SK-N-SH (cell line): ENCODE data around the gene AKR1D1. TPM values are rescaled to one million over a fixed set of nuclear protein-coding genes. Genes with fewer than 3 reads are reported as not detected.

Experiments
- CTCF ChIA-PET: fragments of 300-600, 350-600 bp; formaldehyde crosslinking; extraction: SDS; loops from one replicate; lab custom pipeline; 2021; lab: Yijun Ruan, JAX
- POLR2A ChIA-PET: fragments of 350-600 bp; sonication (Branson Sonifier 250); formaldehyde crosslinking; extraction: SDS; loops from one replicate; lab custom pipeline; 2020; ENCODE audit warnings: antibody characterized with exemption, inconsistent platforms; lab: Yijun Ruan, JAX
- DNase-seq: peaks from one replicate; pipeline ENCODE4 v3.0.0; 2012
- H2AFZ ChIP-seq: fragments of 200-600 bp; sonication (generic); 2 replicates; pipeline ENCODE4 v1.8.1; 2016; ENCODE audit warnings: antibody characterized with exemption, mild to moderate bottlenecking, low read depth
- H3F3A ChIP-seq: fragments of 200-600 bp; sonication (generic); replicated peaks from 2 replicates; pipeline ENCODE3; 2016; ENCODE audit warnings: antibody characterized with exemption, mild to moderate bottlenecking; ENCODE audit not compliant: insufficient read depth
- H3K27ac ChIP-seq, 2 experiments: fragments of 200-500 bp in 1 of 2; fragments of 200-600 bp in 1 of 2; sonication (Bioruptor generic) in 1 of 2; sonication (generic), shearing (Covaris generic) in 1 of 2; 2 replicates each; pipeline versions ENCODE4 v1.5.1 to v1.6.1; 2014 to 2016; ENCODE audit warnings: low read depth in 2 of 2, inconsistent platforms in 1 of 2, low read length in 1 of 2, mild to moderate bottlenecking in 1 of 2, mixed read lengths in 1 of 2
- H3K27me3 ChIP-seq: fragments of 200-600 bp; sonication (generic), shearing (Covaris generic); 2 replicates; pipeline ENCODE4 v1.6.1; 2016; ENCODE audit warnings: mixed run types; ENCODE audit not compliant: insufficient read depth
- H3K36me3 ChIP-seq, 2 experiments: fragments of 200-500 bp in 1 of 2; fragments of 200-600 bp in 1 of 2; sonication (Bioruptor generic) in 1 of 2; sonication (generic) in 1 of 2; replicated peaks in 1 of 2; 2 replicates each; pipeline versions ENCODE3 to v1.5.1; 2014 to 2016; ENCODE audit warnings: low read length in 1 of 2, mild to moderate bottlenecking in 1 of 2; ENCODE audit not compliant: insufficient read depth in 2 of 2, control insufficient read depth in 1 of 2
- H3K4me1 ChIP-seq, 2 experiments: fragments of 200-500 bp in 1 of 2; fragments of 200-600 bp in 1 of 2; sonication (Bioruptor generic) in 1 of 2; sonication (generic), shearing (Covaris generic) in 1 of 2; 2 replicates each; pipeline versions ENCODE4 v1.5.1 to v1.6.1; 2014 to 2016; ENCODE audit warnings: low read depth in 1 of 2, low read length in 1 of 2, mixed run types in 1 of 2; ENCODE audit not compliant: insufficient read depth in 2 of 2, control insufficient read depth in 1 of 2
- H3K4me2 ChIP-seq: fragments of 200-600 bp; sonication (generic), shearing (Covaris generic); 2 replicates; pipeline ENCODE4 v1.6.1; 2017; ENCODE audit warnings: mixed run types
- H3K4me3 ChIP-seq, 2 experiments: fragments of 200-500 bp in 1 of 2; fragments of 200-600 bp in 1 of 2; sonication (Bioruptor generic) in 1 of 2; sonication (generic), shearing (Covaris generic) in 1 of 2; 2 replicates each; pipeline versions ENCODE4 v1.5.1 to v1.8.1; 2014 to 2016; ENCODE audit warnings: low read depth in 2 of 2, inconsistent platforms in 1 of 2, low read length in 1 of 2, mild to moderate bottlenecking in 1 of 2, mixed read lengths in 1 of 2, moderate library complexity in 1 of 2
- H3K79me2 ChIP-seq: fragments of 200-600 bp; sonication (generic); 2 replicates; pipeline ENCODE4 v1.8.1; 2017; ENCODE audit warnings: mild to moderate bottlenecking; ENCODE audit not compliant: insufficient read depth
- H3K9ac ChIP-seq: fragments of 200-600 bp; sonication (generic); 2 replicates; pipeline ENCODE4 v1.6.1; 2017; ENCODE audit warnings: mixed run types
- H3K9me2 ChIP-seq: fragments of 200-600 bp; sonication (generic); 2 replicates; pipeline ENCODE4 v1.6.1; 2017; ENCODE audit warnings: mixed run types
- H3K9me3 ChIP-seq: fragments of 200-600 bp; sonication (generic); 2 replicates; pipeline ENCODE4 v1.6.1; 2017; ENCODE audit warnings: mixed run types, mild to moderate bottlenecking, moderate library complexity
- H4K20me1 ChIP-seq: fragments of 200-600 bp; sonication (generic); 2 replicates; pipeline ENCODE4 v1.6.1; 2017; ENCODE audit warnings: mild to moderate bottlenecking, mixed run types; ENCODE audit not compliant: insufficient read depth
- EP300 ChIP-seq, 2 experiments: IDR thresholded peaks; 2 replicates each; pipeline versions ENCODE4 v1.4.0 to v1.6.1; 2012; ENCODE audit warnings: borderline replicate concordance in 1 of 2, low read depth in 1 of 2, low read length in 1 of 2
- EZH2phosphoT487 ChIP-seq: fragments of 200-600 bp; sonication (generic); IDR thresholded peaks from 2 replicates; pipeline ENCODE4 v1.6.1; 2017; ENCODE audit warnings: low read depth, mixed run types, mild to moderate bottlenecking, antibody characterized with exemption, moderate library complexity, borderline replicate concordance
- FOXJ3 ChIP-seq: sonication (generic); formaldehyde crosslinking; IDR thresholded peaks from 2 replicates; pipeline ENCODE4 v1.5.1; 2020; ENCODE audit warnings: mild to moderate bottlenecking, missing genetic modification reagents
- NFIC ChIP-seq: IDR thresholded peaks from 2 replicates; pipeline ENCODE4 v1.4.0; 2012; ENCODE audit warnings: borderline replicate concordance
- NRF1 ChIP-seq: IDR thresholded peaks from 2 replicates; pipeline ENCODE4 v1.6.1; 2012; ENCODE audit warnings: low read depth, mild to moderate bottlenecking, low read length
- POLR2AphosphoS5 ChIP-seq: IDR thresholded peaks from 2 replicates; pipeline ENCODE4 v1.6.1; 2012; ENCODE audit warnings: low read depth, low read length
- RCOR1 ChIP-seq: fragments of 150-350 bp; IDR thresholded peaks from 2 replicates; pipeline ENCODE4 v1.6.1; 2017; ENCODE audit warnings: antibody characterized with exemption, low read length
- SMC3 ChIP-seq: IDR thresholded peaks from 2 replicates; pipeline ENCODE4 v1.6.1; 2012; ENCODE audit warnings: low read depth, low read length, improper control_type of control experiment
- TAF1 ChIP-seq: IDR thresholded peaks from 2 replicates; pipeline ENCODE4 v1.6.1; 2012; ENCODE audit warnings: low read depth, mild to moderate bottlenecking, low read length, moderate library complexity, borderline replicate concordance
- WGBS: methylation state at CpG from one replicate; pipeline ENCODE4 v1.1.6; 2017; ENCODE audit warnings: low lambda C conversion rate; 5-methylcytosine and 5-hydroxymethylcytosine counted together
- polyA plus RNA-seq, 3 experiments: library from polyadenylated mRNA; depleted of rRNA; stranded (reverse); fragments of >200 nt; gene quantifications; 2 replicates each; pipeline ENCODE4 v1.2.3, GENCODE V29; 2012
- TF ChIP-seq, protein P1 (sequence below): IDR thresholded peaks from 2 replicates; pipeline ENCODE4 v1.4.0; 2012; ENCODE audit warnings: low read depth, borderline replicate concordance
- TF ChIP-seq, protein P2 (sequence below): IDR thresholded peaks from 2 replicates; pipeline ENCODE4 v1.4.0; 2012; ENCODE audit warnings: low read depth, borderline replicate concordance
- TF ChIP-seq, protein P3 (sequence below): fragments of 200-600 bp; sonication (generic); IDR thresholded peaks from 2 replicates; pipeline ENCODE4 v1.6.1; 2017; ENCODE audit warnings: antibody characterized with exemption, mild to moderate bottlenecking, moderate library complexity

Gene AKR1D1
- polyA plus RNA-seq, 1 of the 3 experiments (the other 2 are of a cell fraction), result not detected

DNA sequence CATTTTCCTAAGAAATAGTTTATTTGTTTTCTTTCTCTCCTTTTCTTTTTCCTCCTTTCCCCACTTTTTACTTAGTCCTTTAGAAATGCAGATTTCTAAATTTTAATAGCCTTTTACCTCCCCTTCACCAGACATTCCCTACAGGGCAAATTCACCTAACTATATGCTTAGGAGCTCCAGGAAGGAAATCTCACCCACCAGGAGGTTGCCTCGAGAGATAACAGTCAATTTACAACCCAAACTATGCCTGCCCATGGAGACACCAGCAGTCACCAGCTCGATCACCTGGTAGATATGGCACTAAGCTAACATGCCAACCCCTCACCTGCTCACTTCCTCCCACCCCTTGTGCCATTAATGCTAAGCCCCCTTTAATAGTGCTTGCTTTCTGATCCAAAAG lies 49.2 kb upstream of the AKR1D1 start:
- no peaks in the 10 kb centered on the region for H3K9me3 ChIP-seq
- no peak overlapping the region for H3K4me2 ChIP-seq
- H3K4me1 ChIP-seq, result no peaks in the 10 kb centered on the region
- no peak overlapping the region for H3K4me3 ChIP-seq
- H3F3A ChIP-seq, result no peaks in the 10 kb centered on the region
- no peaks in the 10 kb centered on the region for H3K79me2 ChIP-seq
- ChIA-PET CTCF (interaction anchor here (0.9 to 2.5 kb wide), 4 partner anchors 18 to 123 kb away, joined by 3 to 10 read pairs (median 6); partner anchors contain the start of gene CREB3L2), POLR2A (no interaction called here)
- H3K36me3 ChIP-seq, result no peaks in the 10 kb centered on the region
- H4K20me1 ChIP-seq, result no peaks in the 10 kb centered on the region
- H2AFZ ChIP-seq, result no peak overlapping the region
- no peak overlapping the region for H3K9ac ChIP-seq
- TF ChIP-seq EP300 (IDR thresholded peaks at IDR 0.05; ENCODE audit: borderline replicate concordance in 1 of 2, low read depth in 1 of 2, low read length in 1 of 2) (no peak), RCOR1 (no peak), NFIC (no peak), SMC3 (no peak), TAF1 (no peak), POLR2AphosphoS5 (no peak), FOXJ3 (no peak), EZH2phosphoT487 (no peak)
- TF ChIP-seq, protein P1, sequence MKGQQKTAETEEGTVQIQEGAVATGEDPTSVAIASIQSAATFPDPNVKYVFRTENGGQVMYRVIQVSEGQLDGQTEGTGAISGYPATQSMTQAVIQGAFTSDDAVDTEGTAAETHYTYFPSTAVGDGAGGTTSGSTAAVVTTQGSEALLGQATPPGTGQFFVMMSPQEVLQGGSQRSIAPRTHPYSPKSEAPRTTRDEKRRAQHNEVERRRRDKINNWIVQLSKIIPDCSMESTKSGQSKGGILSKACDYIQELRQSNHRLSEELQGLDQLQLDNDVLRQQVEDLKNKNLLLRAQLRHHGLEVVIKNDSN, result no peak
- TF ChIP-seq, protein P2, sequence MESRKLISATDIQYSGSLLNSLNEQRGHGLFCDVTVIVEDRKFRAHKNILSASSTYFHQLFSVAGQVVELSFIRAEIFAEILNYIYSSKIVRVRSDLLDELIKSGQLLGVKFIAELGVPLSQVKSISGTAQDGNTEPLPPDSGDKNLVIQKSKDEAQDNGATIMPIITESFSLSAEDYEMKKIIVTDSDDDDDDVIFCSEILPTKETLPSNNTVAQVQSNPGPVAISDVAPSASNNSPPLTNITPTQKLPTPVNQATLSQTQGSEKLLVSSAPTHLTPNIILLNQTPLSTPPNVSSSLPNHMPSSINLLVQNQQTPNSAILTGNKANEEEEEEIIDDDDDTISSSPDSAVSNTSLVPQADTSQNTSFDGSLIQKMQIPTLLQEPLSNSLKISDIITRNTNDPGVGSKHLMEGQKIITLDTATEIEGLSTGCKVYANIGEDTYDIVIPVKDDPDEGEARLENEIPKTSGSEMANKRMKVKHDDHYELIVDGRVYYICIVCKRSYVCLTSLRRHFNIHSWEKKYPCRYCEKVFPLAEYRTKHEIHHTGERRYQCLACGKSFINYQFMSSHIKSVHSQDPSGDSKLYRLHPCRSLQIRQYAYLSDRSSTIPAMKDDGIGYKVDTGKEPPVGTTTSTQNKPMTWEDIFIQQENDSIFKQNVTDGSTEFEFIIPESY, result no peak
- TF ChIP-seq, all 33 proteins: peak for 0
- no peak for DNase-seq
- Histone ChIP-seq H3K27ac (no peak overlapping the region), H3K27me3 (no peaks in the 10 kb centered on the region; the same call in 1 of the 2 replicates), H3K9me2 (no peaks in the 10 kb centered on the region)
- WGBS, result 7% methylated on average over 2 of the region's 2 CpGs

DNA sequence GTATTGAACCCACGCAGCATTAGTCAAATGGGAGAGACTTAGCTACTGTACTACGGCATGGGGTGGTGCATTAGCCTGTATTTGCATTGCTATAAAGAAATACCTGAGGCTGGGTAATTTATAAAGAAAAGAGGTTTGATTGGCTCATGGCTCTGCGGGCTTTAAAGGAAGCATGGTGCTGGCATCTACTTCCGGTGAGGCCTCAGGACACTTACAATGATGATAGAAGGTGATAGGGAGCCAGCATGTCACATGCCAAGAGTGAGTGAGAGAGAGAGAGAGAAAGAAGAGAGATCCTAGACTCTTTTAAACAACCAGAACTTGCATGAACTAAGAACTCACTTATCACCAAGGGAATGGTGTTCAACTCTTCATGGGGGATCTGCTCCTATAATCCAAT lies 47.1 kb upstream of the AKR1D1 start:
- Histone ChIP-seq H3K79me2 (no peaks in the 10 kb centered on the region), H3K9me3 (no peaks in the 10 kb centered on the region), H3K9ac (no peak overlapping the region), H3F3A (no peaks in the 10 kb centered on the region), H3K36me3 (no peaks in the 10 kb centered on the region), H3K4me1 (no peaks in the 10 kb centered on the region), H3K27me3 (no peaks in the 10 kb centered on the region; the same call in 1 of the 2 replicates), H3K4me3 (no peak overlapping the region), H3K4me2 (no peak overlapping the region), H4K20me1 (no peaks in the 10 kb centered on the region), H2AFZ (no peak overlapping the region), H3K9me2 (no peaks in the 10 kb centered on the region), H3K27ac (no peak overlapping the region)
- 54% methylated on average over 4 of the region's 4 CpGs for WGBS
- POLR2A ChIA-PET, result no interaction called here
- no peak for DNase-seq
- TF ChIP-seq NRF1, result no peak
- TF ChIP-seq, protein P3, sequence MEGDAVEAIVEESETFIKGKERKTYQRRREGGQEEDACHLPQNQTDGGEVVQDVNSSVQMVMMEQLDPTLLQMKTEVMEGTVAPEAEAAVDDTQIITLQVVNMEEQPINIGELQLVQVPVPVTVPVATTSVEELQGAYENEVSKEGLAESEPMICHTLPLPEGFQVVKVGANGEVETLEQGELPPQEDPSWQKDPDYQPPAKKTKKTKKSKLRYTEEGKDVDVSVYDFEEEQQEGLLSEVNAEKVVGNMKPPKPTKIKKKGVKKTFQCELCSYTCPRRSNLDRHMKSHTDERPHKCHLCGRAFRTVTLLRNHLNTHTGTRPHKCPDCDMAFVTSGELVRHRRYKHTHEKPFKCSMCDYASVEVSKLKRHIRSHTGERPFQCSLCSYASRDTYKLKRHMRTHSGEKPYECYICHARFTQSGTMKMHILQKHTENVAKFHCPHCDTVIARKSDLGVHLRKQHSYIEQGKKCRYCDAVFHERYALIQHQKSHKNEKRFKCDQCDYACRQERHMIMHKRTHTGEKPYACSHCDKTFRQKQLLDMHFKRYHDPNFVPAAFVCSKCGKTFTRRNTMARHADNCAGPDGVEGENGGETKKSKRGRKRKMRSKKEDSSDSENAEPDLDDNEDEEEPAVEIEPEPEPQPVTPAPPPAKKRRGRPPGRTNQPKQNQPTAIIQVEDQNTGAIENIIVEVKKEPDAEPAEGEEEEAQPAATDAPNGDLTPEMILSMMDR, result no peak
- CTCF ChIA-PET, result interaction anchor here (1.0 to 2.5 kb wide), 3 partner anchors 20 to 373 kb away, joined by 3 to 10 read pairs (median 3); no protein-coding TSS in a partner anchor
